Left kidney (tissue), 2 donors: Measurements from ENCODE around the gene STEAP3. TPM values are rescaled to one million over a fixed set of nuclear protein-coding genes. Genes with fewer than 3 reads are reported as not detected.
A peak's percentile ranks its signal among the peaks of the same experiment; 100 is the strongest.

Source experiments
- DNase-seq: peaks from one replicate; pipeline ENCODE4 v3.0.0-alpha.2; 2013
- polyA plus RNA-seq: library from polyadenylated mRNA; unstranded; fragments of 120-200 nt; gene quantifications from one replicate; pipeline ENCODE4 v1.2.1, GENCODE V29; 2013; ENCODE audit not compliant: insufficient read length

STEAP3 gene
- polyA plus RNA-seq, 1 donor: 1.3 TPM

DNA sequence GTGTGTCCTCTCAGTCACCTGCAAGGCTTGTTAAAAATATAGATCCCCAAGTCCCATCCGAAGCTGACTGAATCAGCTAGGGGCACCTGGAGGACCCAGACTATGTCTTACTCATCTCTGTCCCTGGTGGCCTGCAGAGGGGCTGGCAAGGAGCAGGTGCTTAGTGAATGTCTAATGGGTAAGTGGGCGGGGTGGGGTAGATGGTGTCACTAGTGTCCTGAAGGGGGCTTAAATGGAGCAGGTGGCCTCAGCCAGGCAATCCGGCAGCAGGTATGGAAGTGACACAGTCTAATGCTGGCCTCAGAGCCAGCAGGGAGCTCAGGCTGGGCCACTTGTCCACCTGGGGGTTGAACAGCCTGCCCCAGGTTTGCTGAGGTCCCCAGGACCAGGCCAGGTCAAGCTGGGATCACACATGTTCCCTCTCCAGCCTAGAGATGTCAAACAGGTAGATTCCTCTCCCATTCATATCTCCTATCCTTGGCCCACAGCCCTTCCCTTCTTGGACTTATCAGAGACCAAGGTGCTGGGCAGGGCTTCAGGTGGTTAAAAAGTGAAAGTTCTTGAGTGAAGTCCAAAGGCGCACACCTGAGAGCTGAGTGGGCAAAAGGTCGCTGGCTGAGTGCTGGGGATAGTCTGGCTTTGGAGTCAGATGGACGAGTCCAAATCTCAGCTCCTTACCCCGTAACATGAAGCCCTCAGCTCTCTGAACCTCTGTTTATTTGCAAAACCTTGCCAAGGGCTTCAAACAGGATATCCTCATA is 1.7 kb downstream of the STEAP3 start:
- DNase-seq: no peak

DNA sequence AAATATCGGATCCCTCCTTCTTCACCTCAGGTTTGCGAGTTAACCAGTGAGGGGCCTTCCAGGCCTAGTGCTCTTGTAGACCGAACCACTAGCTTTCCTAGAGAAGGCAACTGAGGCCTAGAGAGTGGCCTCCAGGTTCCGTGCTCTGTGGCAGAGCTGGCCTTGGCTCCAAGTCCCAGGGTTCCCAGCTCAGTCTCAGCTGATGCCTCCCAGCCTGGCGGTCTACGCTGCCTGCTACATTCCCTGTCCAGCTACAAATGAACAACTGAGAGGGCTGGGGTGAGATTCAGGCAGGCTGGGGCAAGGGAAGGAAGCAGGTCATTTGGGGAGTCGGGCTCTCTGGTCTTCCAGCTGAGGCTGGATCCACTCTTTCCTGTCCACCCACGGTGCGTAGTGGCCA is 2.3 kb downstream of the STEAP3 start:
- DNase-seq: no peak

- no peak for DNase-seq
Observed at GRCh38 chr2:119227346-119227745, 3.7 kb downstream of the STEAP3 start.

DNA sequence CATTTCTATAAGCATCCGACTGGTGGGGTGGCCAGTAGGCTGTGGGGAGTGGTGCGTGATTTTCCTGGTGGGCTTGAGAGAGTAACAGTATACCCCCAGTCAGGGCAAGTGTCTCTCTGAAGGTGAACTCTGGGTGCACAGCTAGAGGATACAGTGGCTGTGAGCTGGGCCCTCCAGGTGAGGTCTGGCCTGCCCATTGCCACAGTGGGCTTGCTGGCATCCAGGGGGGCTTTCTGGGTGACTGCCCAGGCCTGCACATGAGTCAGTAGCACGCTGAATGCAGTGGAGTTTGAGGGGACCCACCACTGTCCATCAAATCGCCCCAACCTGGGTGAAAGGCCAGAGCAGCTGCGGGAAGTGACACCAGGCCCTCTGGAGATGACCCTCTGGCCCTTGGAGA is 4.5 kb downstream of the STEAP3 start:
- DNase-seq: no peak

GRCh38 chr2:119228964-119229363 is 5.3 kb downstream of the STEAP3 start:
- DNase-seq: no peak

- DNase-seq: no peak
Observed at GRCh38 chr2:119229716-119230115, 6.1 kb downstream of the STEAP3 start.

DNA sequence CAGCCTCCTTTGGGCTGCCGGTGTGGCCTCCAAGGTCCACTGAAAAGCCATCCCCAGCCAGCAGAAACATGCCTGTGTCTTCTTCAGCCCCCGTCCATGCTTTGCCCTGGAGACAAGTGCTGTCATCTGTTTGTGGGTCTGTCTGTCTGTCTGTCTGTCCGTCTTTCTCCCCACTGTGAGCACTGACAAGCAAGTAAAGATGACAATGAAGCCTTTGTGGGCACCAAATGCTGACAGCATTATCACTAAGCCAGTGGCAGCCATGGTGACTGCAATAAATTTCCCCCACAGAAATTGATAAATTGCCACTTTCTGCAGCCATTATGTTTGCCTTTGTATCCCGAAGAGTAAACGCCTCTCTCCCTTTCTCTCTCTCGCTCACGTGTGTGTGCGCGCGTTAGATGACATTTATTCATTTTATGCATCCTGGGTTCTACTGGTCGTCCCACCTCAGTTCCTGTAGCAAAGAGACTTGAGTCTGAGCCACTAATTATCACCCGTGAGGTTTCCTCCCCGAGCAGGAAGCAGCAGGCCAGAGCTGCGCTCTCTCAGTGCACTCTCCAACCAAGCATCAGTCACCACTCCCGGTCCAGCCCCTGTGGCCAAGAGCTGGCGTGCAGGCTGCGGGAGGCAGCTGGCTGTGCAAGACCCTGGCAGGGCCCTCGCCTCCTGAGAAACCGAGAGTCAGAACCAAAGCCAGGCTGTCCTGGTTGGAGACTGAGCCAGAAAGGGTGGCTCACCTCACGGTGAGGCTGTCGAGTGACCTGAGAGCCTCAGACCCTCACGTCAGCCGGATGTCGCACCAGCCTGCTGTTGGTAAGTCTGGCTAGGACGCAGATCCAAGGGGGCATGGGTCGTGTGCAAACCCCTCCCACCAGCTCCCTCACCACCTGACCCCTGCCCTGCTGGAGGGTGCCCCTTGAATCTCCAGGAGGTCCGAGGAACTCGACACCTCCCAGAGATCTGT is 6.9 kb downstream of the STEAP3 start:
- DNase-seq: no peak

DNA sequence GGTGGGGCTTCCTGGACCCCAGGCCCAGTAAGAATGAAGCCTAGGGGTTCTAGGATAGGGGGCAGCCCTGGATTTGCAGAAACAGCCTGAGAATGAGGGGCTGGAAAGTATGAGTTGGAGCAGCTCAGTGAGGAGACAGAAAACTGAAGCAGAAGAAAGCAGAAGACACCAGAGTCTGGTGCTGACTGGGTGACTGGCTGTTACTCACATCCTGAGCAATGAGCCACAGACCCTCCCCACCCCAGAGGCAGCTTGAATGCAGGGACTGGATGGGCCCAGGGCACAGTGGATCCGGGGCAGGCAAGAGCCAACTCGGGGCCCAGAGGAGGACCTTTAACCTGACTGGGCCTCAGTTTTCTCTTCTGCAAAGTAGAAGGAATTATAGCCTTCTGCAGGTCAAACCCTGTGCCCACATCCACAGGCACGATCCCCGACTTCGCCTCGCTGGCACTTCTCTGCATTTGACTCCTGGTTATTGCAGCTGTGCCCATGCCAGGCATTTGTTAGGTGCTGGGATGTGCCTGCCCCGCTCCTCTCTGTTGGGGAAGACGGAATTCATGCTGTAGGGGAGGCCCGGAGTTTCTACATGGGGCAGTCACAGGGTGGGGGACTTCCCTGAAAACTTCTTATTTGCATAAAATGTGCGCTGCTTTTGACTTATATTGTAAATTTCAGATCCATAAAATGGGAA is 8.5 kb downstream of the STEAP3 start:
- DNase-seq: no peak

- DNase-seq: no peak
Observed at GRCh38 chr2:119232666-119232993, 9.0 kb downstream of the STEAP3 start.

DNA sequence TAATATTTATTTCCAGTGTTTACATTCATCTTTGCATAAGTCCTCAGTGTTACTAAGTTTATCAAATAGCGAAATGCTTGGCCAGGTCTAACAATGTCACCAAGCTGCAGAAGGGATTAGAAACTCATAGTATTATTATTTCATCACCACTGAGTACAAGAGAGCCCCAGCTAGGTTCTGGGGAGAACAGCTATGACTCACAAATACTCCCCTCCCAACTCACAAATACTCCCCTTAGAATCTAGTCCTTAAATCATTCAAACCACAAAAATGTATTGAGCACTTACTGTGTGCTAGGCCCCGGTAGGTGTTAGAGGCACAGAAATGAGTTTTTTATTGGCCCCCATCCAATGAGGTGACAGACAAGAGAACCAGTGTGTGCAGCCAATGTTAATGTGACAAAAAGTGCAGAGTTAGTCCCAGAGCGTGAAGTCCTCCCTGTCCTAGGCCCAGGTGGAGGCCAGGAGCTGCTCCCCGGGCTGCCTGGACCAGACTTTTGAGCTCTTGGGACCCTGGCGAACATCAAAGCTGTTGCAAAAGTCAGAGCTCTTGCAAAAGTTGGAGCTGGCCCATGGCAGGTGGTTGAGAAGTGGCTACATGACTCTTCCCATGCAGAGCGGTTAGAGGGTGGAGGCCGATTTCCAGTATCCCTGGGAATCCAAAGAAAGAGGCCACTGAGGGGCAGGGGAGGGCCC is 9.8 kb downstream of the STEAP3 start:
- DNase-seq: no peak

DNA sequence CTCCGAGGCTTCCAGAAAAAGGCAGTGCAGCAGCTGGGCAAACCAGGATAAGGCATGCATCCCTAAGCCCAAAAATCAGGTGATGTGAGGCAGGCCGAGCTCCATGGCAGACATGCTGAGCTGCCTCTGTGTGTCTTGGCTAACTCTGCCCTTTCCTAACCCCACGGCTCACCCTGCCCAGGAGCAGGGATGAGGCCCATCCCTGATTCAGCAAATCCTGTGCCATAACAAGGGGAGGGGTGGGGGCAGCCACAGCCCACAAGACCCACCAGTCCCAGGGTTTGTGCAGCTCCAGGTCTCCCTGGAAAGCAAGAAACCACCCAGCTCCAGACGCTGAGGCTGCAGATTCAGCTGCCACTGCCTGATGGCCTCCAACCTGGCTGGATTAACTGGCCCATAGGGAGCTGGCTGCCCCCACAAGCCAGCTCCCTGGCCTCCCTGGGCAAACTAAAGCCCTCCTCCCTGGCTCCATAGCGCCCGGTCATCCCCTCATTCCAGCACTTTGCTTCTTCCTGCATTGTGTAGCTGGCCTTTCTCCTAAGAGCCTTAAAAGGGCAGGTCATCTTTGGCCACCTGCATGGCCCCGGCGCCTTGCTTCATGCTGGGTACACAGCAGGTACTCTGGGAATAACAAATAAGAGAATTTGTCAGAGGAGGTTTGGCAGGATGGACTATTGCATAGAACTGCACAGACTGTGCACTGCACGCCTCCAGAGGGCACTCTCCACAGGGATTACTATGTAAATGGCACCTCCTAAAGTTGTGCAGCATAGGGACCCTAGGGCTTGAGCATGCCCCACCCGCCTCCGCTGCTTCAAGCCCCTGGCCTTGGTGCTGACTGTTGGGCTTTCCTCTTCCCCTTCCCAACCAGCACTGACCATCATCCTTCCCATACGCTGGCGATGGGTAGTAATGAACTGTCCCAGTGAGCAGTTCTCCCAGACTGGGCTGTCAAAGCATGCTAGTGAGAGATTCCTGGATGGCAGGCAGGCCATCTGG is 10.7 kb downstream of the STEAP3 start:
- DNase-seq: peak; percentile 41

GRCh38 chr2:119236796-119237195 is 13.2 kb downstream of the STEAP3 start:
- DNase-seq: no peak

GRCh38 chr2:119240311-119241204 is 16.9 kb downstream of the STEAP3 start:
- peak; percentile 54 for DNase-seq

DNA sequence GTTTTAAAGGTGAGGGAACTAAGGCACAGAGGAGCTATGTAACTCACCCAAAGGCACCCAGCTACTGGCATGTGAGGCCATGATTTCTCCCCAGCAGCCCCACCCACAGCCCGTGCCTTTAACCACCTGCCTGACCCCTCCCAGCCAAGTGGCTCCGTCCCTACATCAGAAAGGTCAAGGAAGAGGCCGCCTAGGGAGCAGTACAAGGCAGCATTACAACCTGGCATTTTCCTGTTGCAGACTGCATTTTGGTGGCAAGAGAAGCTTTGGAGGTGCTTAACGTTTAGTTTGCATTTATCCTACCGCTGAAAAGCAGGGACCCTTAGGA is 17.5 kb downstream of the STEAP3 start:
- DNase-seq: no peak

DNA sequence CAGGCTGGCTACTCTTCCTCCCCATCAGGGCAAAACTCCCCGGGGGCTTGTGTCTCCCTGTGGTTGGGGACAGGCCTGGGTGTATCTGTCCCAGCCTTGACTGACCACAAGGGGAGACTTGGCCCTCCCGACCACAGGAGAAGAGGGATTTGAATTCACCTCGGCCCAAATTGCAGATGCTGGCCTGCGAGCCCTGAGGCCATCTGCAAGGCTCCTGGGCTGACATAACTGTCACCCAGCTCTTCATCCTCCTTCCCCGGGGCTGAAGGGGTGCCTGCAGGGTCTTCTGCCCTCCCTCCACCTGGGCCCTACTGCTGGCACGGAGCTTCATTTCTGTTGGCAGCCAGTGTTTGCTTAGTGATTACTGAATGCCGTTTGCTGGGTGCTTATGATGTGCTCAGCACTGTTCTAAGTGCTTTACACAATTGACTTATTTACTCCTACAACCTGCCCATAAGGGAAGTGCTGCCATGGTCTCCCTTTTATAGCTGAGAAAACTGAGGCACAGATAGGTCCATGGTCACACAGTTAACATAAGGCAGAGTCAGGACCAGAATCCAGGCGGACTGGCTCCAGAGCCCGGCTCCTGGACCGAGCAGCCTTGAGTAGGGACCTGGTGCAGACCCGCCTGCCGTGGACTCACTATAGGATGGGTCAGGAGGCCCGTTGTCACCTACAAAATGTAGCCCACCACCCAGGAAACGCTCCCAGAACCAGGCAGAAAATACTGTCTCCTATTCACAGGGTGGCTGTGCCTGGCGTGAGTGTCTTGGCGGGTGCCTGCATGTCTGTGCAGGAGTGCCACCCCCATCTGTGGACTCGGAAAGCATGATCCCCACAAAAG is 18.9 kb downstream of the STEAP3 start:
- no peak for DNase-seq

DNA sequence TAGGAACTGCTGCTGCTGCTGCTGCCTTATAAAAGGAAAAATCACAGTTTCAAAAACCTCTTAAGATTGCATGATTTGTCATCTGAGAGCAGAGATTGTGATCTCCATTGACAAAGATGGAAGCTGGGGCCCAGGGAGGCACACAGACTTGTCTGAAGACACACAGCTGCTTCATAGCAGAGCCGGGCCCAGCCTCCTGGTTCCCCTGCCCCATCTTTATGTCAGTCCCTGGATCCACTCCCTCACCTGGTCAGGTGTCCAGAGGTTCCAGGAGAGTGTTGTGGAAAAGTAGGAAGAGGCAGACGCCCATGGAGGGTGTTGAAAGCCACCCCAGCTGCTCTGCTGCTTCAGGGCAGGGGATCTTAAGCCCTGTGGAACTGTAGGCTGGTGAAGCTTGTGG is 20.0 kb downstream of the STEAP3 start:
- DNase-seq: no peak

GRCh38 chr2:119245076-119245840 is 21.6 kb downstream of the STEAP3 start:
- DNase-seq: no peak

GRCh38 chr2:119245841-119246230 is 22.2 kb downstream of the STEAP3 start:
- no peak for DNase-seq
